Measurements from ENCODE around the gene MAMDC2. TPM values are rescaled to one million over a fixed set of nuclear protein-coding genes. Genes with fewer than 3 reads are reported as not detected.

Gene MAMDC2
- total and polyA plus RNA-seq, 2 donors (not counting 1 experiment from before 2014, with no cell fraction given), result not detected

DNA sequence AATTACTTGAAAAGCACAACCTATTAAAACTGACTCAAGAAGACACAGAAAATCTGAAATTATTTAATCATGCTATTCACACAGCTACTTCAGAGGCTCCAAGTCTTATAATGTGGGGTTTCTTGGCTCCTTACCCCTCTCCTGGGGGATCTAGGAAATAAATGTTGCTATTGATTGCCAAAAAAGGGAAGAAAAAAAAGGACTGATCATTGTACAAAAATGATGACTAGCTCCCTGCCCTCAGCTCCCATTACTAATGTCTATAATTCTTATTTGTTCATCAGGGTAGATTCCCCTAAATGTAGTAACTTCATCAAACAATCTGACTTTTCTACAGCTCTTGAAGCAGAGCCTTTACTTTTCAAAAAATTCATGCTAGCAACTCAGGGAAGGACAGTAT lies 211.8 kb downstream of the MAMDC2 start:
- ATAC-seq (ENCODE audit: low read depth) (no peak), DNase-seq (no peak)
- Mint-ChIP-seq H3K4me3 (no peak overlapping the region), H3K27me3 (peaks cover 1% of the 10 kb centered on the region), H3K4me1 (peaks cover 20% of the 10 kb centered on the region), H3K27ac (no peak overlapping the region), H3K9me3 (ENCODE audit: insufficient read depth) (no peaks in the 10 kb centered on the region)
- Histone ChIP-seq H4K20me1 (ENCODE audit: control insufficient read depth, insufficient read depth, low read length, poor library complexity, severe bottlenecking) (peaks cover 10% of the 10 kb centered on the region), H3K36me3 (replicated peaks in 1 of 2; ENCODE audit: control extremely low read depth in 1 of 2, control insufficient read depth in 1 of 2, extremely low read depth in 1 of 2, insufficient read depth in 2 of 2, low read length in 1 of 2) (no peaks in the 10 kb centered on the region), H3K4me3 (ENCODE audit: control extremely low read depth in 1 of 5, extremely low read depth in 1 of 5, insufficient read depth in 1 of 5, low read depth in 2 of 5, low read length in 4 of 5) (no peak overlapping the region), H3K27me3 (replicated peaks in 1 of 4; ENCODE audit: control extremely low read depth in 1 of 4, control insufficient read depth in 3 of 4, insufficient read depth in 4 of 4, low read length in 3 of 4) (no peaks in the 10 kb centered on the region), H3K4me1 (ENCODE audit: control insufficient read depth in 2 of 2, insufficient read depth in 2 of 2, low read length in 2 of 2) (peaks cover 19 to 25% of the 10 kb centered on the region in 2 donors), H3K27ac (ENCODE audit: low read length in 2 of 2) (no peak overlapping the region), H3K9ac (ENCODE audit: low read length) (no peak overlapping the region), H3K79me2 (ENCODE audit: control insufficient read depth, insufficient read depth, low read length) (peaks cover 36% of the 10 kb centered on the region), H3K9me3 (ENCODE audit: control extremely low read depth in 1 of 3, control insufficient read depth in 2 of 3, insufficient read depth in 1 of 3, low read length in 2 of 3) (no peaks in the 10 kb centered on the region), H2AFZ (ENCODE audit: insufficient read depth, low read depth, low read length, poor library complexity, severe bottlenecking) (no peak overlapping the region), H3K4me2 (replicated peaks; ENCODE audit: low read depth, low read length, poor library complexity, severe bottlenecking) (no peak overlapping the region)
- ChIA-PET POLR2A (no interaction called here), CTCF (interaction anchor here (0.6 kb wide), 1 partner anchor 135 kb away, joined by 3 read pairs; no protein-coding TSS in a partner anchor)
- intact Hi-C loops (cut with micrococcal nuclease), result loop anchor here (5.0 kb wide), 1 partner anchor 352 kb away; no protein-coding TSS in a partner anchor
- no peak for TF ChIP-seq EZH2 (IDR thresholded peaks at IDR 0.05; ENCODE audit: borderline replicate concordance, insufficient read depth, low read depth, low read length, poor library complexity, severe bottlenecking)
- no peak for TF ChIP-seq CTCF (IDR thresholded peaks at IDR 0.05)

DNA sequence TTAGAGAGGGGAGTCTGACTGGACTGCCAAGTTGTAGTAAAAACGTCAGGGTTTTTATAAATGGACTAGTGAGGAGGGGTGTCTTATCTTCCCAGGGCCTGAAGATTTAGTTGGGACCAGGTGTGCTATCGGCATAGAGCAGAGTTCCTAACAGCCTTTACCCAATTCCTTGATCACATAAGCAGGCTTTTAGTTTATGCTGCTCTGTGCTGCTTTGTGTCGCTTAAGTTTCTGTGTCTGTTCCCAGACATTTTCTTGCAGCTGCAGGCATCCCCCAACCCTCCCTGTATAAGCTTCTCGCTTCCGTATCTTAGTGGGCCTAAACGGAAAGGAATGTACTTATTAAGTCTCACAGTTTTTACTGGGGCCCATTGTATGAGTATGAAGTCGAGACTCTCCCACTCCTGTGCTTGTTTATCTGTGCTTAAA lies 212.5 kb downstream of the MAMDC2 start:
- POLR2A ChIA-PET, result no interaction called here
- H3K27ac Mint-ChIP-seq, result no peak overlapping the region
- Histone ChIP-seq H3K4me3 (ENCODE audit: control extremely low read depth in 1 of 5, extremely low read depth in 1 of 5, insufficient read depth in 1 of 5, low read depth in 2 of 5, low read length in 4 of 5) (no peak overlapping the region), H3K27ac (ENCODE audit: low read length in 2 of 2) (no peak overlapping the region), H4K20me1 (ENCODE audit: control insufficient read depth, insufficient read depth, low read length, poor library complexity, severe bottlenecking) (peaks cover 17% of the 10 kb centered on the region), H3K9me3 (ENCODE audit: control extremely low read depth in 1 of 3, control insufficient read depth in 2 of 3, insufficient read depth in 1 of 3, low read length in 2 of 3) (no peaks in the 10 kb centered on the region), H3K79me2 (ENCODE audit: control insufficient read depth, insufficient read depth, low read length) (peaks cover 42% of the 10 kb centered on the region), H3K36me3 (replicated peaks in 1 of 2; ENCODE audit: control extremely low read depth in 1 of 2, control insufficient read depth in 1 of 2, extremely low read depth in 1 of 2, insufficient read depth in 2 of 2, low read length in 1 of 2) (no peaks in the 10 kb centered on the region), H3K4me1 (ENCODE audit: control insufficient read depth in 2 of 2, insufficient read depth in 2 of 2, low read length in 2 of 2) (peaks cover 25 to 32% of the 10 kb centered on the region in 2 donors), H3K9ac (ENCODE audit: low read length) (no peak overlapping the region), H3K4me2 (replicated peaks; ENCODE audit: low read depth, low read length, poor library complexity, severe bottlenecking) (no peak overlapping the region), H2AFZ (ENCODE audit: insufficient read depth, low read depth, low read length, poor library complexity, severe bottlenecking) (no peak overlapping the region), H3K27me3 (replicated peaks in 1 of 4; ENCODE audit: control extremely low read depth in 1 of 4, control insufficient read depth in 3 of 4, insufficient read depth in 4 of 4, low read length in 3 of 4) (no peaks in the 10 kb centered on the region)
- WGBS (ENCODE audit: insufficient coverage), result 98% methylated on average over 6 of the region's 7 CpGs
- DNase-seq (no peak), ATAC-seq (ENCODE audit: low read depth) (no peak)
- CTCF ChIA-PET, result no interaction called here
- intact Hi-C loops (cut with micrococcal nuclease), result loop anchor here (5.0 kb wide), 1 partner anchor 351 kb away; no protein-coding TSS in a partner anchor
- H3K4me3 Mint-ChIP-seq, result no peak overlapping the region
- H3K4me1 Mint-ChIP-seq, result peaks cover 26% of the 10 kb centered on the region
- TF ChIP-seq EZH2 (IDR thresholded peaks at IDR 0.05; ENCODE audit: borderline replicate concordance, insufficient read depth, low read depth, low read length, poor library complexity, severe bottlenecking) (no peak), CTCF (IDR thresholded peaks at IDR 0.05) (no peak)
- no peaks in the 10 kb centered on the region for H3K27me3 Mint-ChIP-seq
- no peaks in the 10 kb centered on the region for H3K9me3 Mint-ChIP-seq (ENCODE audit: insufficient read depth)

All from B cell (primary cell).